K562 (cell line): ENCODE results near the gene ATP10B. TPM values are rescaled to one million over a fixed set of nuclear protein-coding genes. Genes with fewer than 3 reads are reported as not detected.

Experiments
- ATAC-seq: fragments of 200-7000 bp; cut with Tn5 transposase; 3 replicates; pipeline ENCODE4 v1.9.1; 2020; ENCODE audit warnings: moderate library complexity
- BruUV-seq: library from RNA; stranded (reverse); fragments of 400-500 nt; replicated peaks from 2 replicates; lab custom pipeline; 2021; lab: Mats Ljungman, UMichigan
- CTCF ChIA-PET: fragments of 300-600 bp; formaldehyde crosslinking; extraction: SDS; loops from one replicate; lab custom pipeline; 2021; ENCODE audit warnings: low intra/inter-chr PET ratio; lab: Yijun Ruan, JAX
- POLR2A ChIA-PET: fragments of 300-600, 350-650 bp; sonication (Branson Sonifier 250); formaldehyde crosslinking; extraction: SDS; loops from one replicate; lab custom pipeline; 2021; ENCODE audit warnings: antibody characterized with exemption, inconsistent platforms; lab: Yijun Ruan, JAX
- DNase-seq, 4 experiments: peaks; one replicate each; pipeline versions ENCODE4 v3.0.0 to v3.0.0-alpha.2; 2011 to 2018; ENCODE audit warnings: low spot score in 3 of 4, mixed read lengths in 3 of 4; ENCODE audit errors: extremely low read depth in 1 of 4
- FAIRE-seq: peaks from 2 replicates; lab custom pipeline; 2011; peaks lifted over from hg19 to GRCh38; lab: Jason Lieb, UNC
- H2AFZ ChIP-seq: 2 replicates; pipeline ENCODE4 v1.6.0; 2011; ENCODE audit warnings: low read depth, low read length, control low read depth, inconsistent platforms
- H3K27ac ChIP-seq: fragments of 200-600 bp; 3 replicates; pipeline ENCODE4 v1.8.0; 2011; ENCODE audit warnings: low read depth, mild to moderate bottlenecking, control low read depth, inconsistent platforms, low read length, moderate library complexity, mixed read lengths; ENCODE audit errors: extremely low read depth
- H3K27me3 ChIP-seq, 2 experiments: fragments of 300-600 bp in 1 of 2; 2 replicates in 1 of 2; 3 replicates in 1 of 2; pipeline versions ENCODE4 v1.6.0 to v1.8.0; 2011; ENCODE audit warnings: inconsistent platforms in 2 of 2, low read length in 2 of 2, mild to moderate bottlenecking in 1 of 2, mixed read lengths in 1 of 2, moderate library complexity in 1 of 2; ENCODE audit not compliant: control insufficient read depth in 2 of 2, insufficient read depth in 2 of 2
- H3K36me3 ChIP-seq: fragments of 300-600 bp; 3 replicates; pipeline ENCODE4 v1.8.0; 2011; ENCODE audit warnings: mild to moderate bottlenecking, low read length, inconsistent platforms; ENCODE audit not compliant: control insufficient read depth, insufficient read depth
- H3K4me1 ChIP-seq, 2 experiments: fragments of 200-600 bp in 1 of 2; replicated peaks in 1 of 2; 2 replicates in 1 of 2; 3 replicates in 1 of 2; pipeline versions ENCODE4 v1.5.1 to v1.8.0; 2011; ENCODE audit warnings: inconsistent platforms in 2 of 2, low read length in 2 of 2, mild to moderate bottlenecking in 1 of 2, mixed read lengths in 1 of 2, moderate library complexity in 1 of 2; ENCODE audit not compliant: control insufficient read depth in 2 of 2, insufficient read depth in 2 of 2
- H3K4me2 ChIP-seq: 2 replicates; pipeline ENCODE4 v1.6.1; 2011; ENCODE audit warnings: low read length, control low read depth, inconsistent platforms, mixed read lengths; ENCODE audit not compliant: insufficient read depth
- H3K4me3 ChIP-seq: fragments of 200-600 bp; sonication (generic), shearing (Covaris generic); 2 replicates; pipeline ENCODE4 v1.5.1; 2016; ENCODE audit warnings: control low read depth, inconsistent platforms
- H3K79me2 ChIP-seq: fragments of 200-600 bp; 3 replicates; pipeline ENCODE4 v1.8.0; 2011; ENCODE audit warnings: low read length, inconsistent platforms; ENCODE audit not compliant: control insufficient read depth, insufficient read depth
- H3K9ac ChIP-seq, 2 experiments: 2 replicates each; pipeline versions ENCODE4 v1.6.0 to v1.6.1; 2011; ENCODE audit warnings: low read depth in 2 of 2, low read length in 2 of 2, control low read depth in 1 of 2, inconsistent platforms in 1 of 2, mild to moderate bottlenecking in 1 of 2, mixed read lengths in 1 of 2; ENCODE audit not compliant: insufficient read depth in 1 of 2
- H3K9me1 ChIP-seq: one replicate; pipeline ENCODE4 v1.6.0; 2011; ENCODE audit warnings: inconsistent platforms, mild to moderate bottlenecking, low read length, moderate library complexity; ENCODE audit not compliant: control insufficient read depth, insufficient read depth
- H3K9me3 ChIP-seq: replicated peaks from 2 replicates; pipeline ENCODE4 v1.5.1; 2011; ENCODE audit warnings: low read depth, low read length, inconsistent platforms; ENCODE audit not compliant: control insufficient read depth, insufficient read depth
- H4K20me1 ChIP-seq: replicated peaks from 2 replicates; pipeline ENCODE4 v1.6.1; 2011; ENCODE audit warnings: low read length, inconsistent platforms, mixed read lengths; ENCODE audit not compliant: control insufficient read depth, insufficient read depth
- CSDE1 ChIP-seq, 2 experiments: fragments of 450-650 bp; IDR thresholded peaks; 2 replicates each; pipeline ENCODE4 v1.6.1; 2016; ENCODE audit warnings: mild to moderate bottlenecking in 1 of 2
- GTF2E2 ChIP-seq: fragments of 200-800 bp; sonication (Bioruptor generic); IDR thresholded peaks from 2 replicates; pipeline ENCODE4 v1.6.1; 2016; ENCODE audit warnings: missing genetic modification characterization, missing compliant biosample characterization
- LCOR ChIP-seq: sonication (generic); formaldehyde crosslinking; IDR thresholded peaks from 2 replicates; pipeline ENCODE4 v1.8.0; 2022; ENCODE audit warnings: mild to moderate bottlenecking, missing genetic modification reagents
- NR3C1 ChIP-seq: sonication (generic); formaldehyde crosslinking; IDR thresholded peaks from 2 replicates; pipeline ENCODE4 v1.8.1; 2022; ENCODE audit warnings: missing genetic modification reagents
- PHF8 ChIP-seq: fragments of 200-600 bp; sonication (generic); IDR thresholded peaks from 2 replicates; pipeline ENCODE4 v1.6.1; 2012; ENCODE audit warnings: mixed run types, mild to moderate bottlenecking, inconsistent platforms, low read length, moderate library complexity, borderline replicate concordance
- SIN3A ChIP-seq, 2 experiments: fragments of 150-350 bp in 1 of 2; IDR thresholded peaks; 2 replicates each; pipeline ENCODE4 v1.6.1; 2011 to 2016; ENCODE audit warnings: borderline replicate concordance in 2 of 2, low read depth in 2 of 2, low read length in 2 of 2, mild to moderate bottlenecking in 2 of 2, moderate library complexity in 2 of 2; ENCODE audit not compliant: control insufficient read depth in 1 of 2
- SIRT6 ChIP-seq: IDR thresholded peaks from one replicate; pipeline ENCODE4 v1.6.1; 2012; ENCODE audit warnings: low read depth, mild to moderate bottlenecking, control low read depth, inconsistent platforms, low read length, moderate library complexity
- SNIP1 ChIP-seq: fragments of 450-650 bp; IDR thresholded peaks from 2 replicates; pipeline ENCODE4 v1.7.1; 2017; ENCODE audit warnings: low read depth, mild to moderate bottlenecking
- SP1 ChIP-seq: sonication (generic); formaldehyde crosslinking; IDR thresholded peaks from 2 replicates; pipeline ENCODE4 v1.8.1; 2022; ENCODE audit warnings: mild to moderate bottlenecking, missing genetic modification reagents
- TEAD1 ChIP-seq, 2 experiments: fragments of 450-650 bp in 1 of 2; sonication (generic) in 1 of 2; formaldehyde crosslinking; IDR thresholded peaks; 2 replicates each; pipeline versions ENCODE4 v1.4.0 to v1.8.0; 2020 to 2022; ENCODE audit warnings: mild to moderate bottlenecking in 2 of 2, missing genetic modification reagents in 1 of 2
- ZBTB1 ChIP-seq: sonication (generic); formaldehyde crosslinking; IDR thresholded peaks from 2 replicates; pipeline ENCODE4 v1.8.1; 2023; ENCODE audit warnings: missing genetic modification reagents, low read depth, mild to moderate bottlenecking, borderline replicate concordance
- ZFPM2 ChIP-seq: fragments of 250-450 bp; sonication (Bioruptor Pico); IDR thresholded peaks from 2 replicates; pipeline ENCODE4 v1.5.1; 2022; ENCODE audit warnings: mild to moderate bottlenecking
- WGBS: fragments of 100-300 bp; shearing (Covaris generic); methylation state at CpG from one replicate; pipeline ENCODE4 v1.1.6; 2016; ENCODE audit warnings: low coverage, mixed read lengths; ENCODE audit not compliant: insufficient coverage; ENCODE audit errors: missing lambda C conversion rate; 5-methylcytosine and 5-hydroxymethylcytosine counted together
- in situ Hi-C: fragments of 300-500 bp; cut with MboI; formaldehyde crosslinking; loops from 4 replicates; pipeline ENCODE4 v1.15.0; 2018; ENCODE audit warnings: inconsistent platforms, mixed read lengths
- intact Hi-C: fragments of 100-400 bp; cut with micrococcal nuclease; formaldehyde crosslinking; loops from 2 replicates; pipeline ENCODE4 v1.14.2; 2022
- polyA plus RNA-seq, 8 experiments: library from polyadenylated mRNA; depleted of rRNA in 4 of 8; stranded (reverse) in 5 of 8; unstranded in 3 of 8; fragments of >200 nt; fragmentation: Nextera tagmentation in 2 of 8; fragmentation: Illumina TruSeq in 1 of 8; extraction: Ambion mirVana in 2 of 8; extraction: Trizol in 1 of 8; gene quantifications; 2 replicates each; pipeline versions ENCODE4 v1.2.1 to v1.2.3, GENCODE V29; 2011 to 2014; ENCODE audit warnings: inconsistent platforms in 1 of 8, missing spikeins in 1 of 8
- total RNA-seq, 7 experiments: library from RNA; depleted of rRNA in 6 of 7; stranded (reverse); fragments of >200 nt in 6 of 7; fragmentation: Illumina TruSeq in 2 of 7; extraction: Trizol in 2 of 7; gene quantifications; 2 replicates each; pipeline versions ENCODE4 v1.2.1 to v1.2.3, GENCODE V29; 2011 to 2021; ENCODE audit warnings: low replicate concordance in 1 of 7
- TF ChIP-seq, protein P1 (sequence below), 2 experiments: fragments of 450-650 bp in 1 of 2; IDR thresholded peaks; 2 replicates each; pipeline ENCODE4 v1.6.1; 2011 to 2017; ENCODE audit warnings: low read depth in 2 of 2, antibody characterized with exemption in 1 of 2, borderline replicate concordance in 1 of 2, low read length in 1 of 2, mild to moderate bottlenecking in 1 of 2, mixed read lengths in 1 of 2; ENCODE audit not compliant: control insufficient read depth in 1 of 2
- TF ChIP-seq, protein P2 (sequence below): fragments of 250-450 bp; sonication (Bioruptor Pico); IDR thresholded peaks from 2 replicates; pipeline ENCODE4 v1.5.0; 2022; ENCODE audit warnings: mild to moderate bottlenecking
- TF ChIP-seq, protein P3 (sequence below): fragments of 250-450 bp; sonication (Bioruptor Pico); IDR thresholded peaks from 2 replicates; pipeline ENCODE4 v1.8.0; 2021; ENCODE audit warnings: mild to moderate bottlenecking, moderate library complexity
- TF ChIP-seq, protein P4 (sequence below): sonication (generic); formaldehyde crosslinking; IDR thresholded peaks from 2 replicates; pipeline ENCODE4 v1.9.0; 2022; ENCODE audit warnings: mild to moderate bottlenecking, missing genetic modification reagents

Gene ATP10B
- total and polyA plus RNA-seq, 9 of the 15 experiments (the other 6 are each of a cell fraction or from before 2014, with no cell fraction given): 0.04 TPM; not detected in 8

DNA sequence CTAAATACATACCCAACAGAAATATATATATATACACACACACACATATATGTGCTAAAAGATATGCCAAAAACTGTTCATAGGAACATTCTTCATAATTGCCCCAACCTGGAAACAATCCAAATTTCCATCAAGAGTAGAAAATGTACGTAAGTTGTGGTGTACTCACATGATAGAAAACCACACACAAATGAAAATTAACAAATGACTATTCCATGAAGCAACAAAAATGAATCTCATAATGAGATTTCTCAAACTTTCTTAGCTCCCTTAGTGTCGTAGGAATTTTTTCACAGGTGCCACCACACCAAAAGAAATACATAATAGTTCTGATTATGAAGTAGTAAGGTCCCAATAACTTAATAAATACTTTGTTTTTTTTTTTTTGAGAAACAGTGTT is 7.8 kb downstream of the ATP10B start:
- Histone ChIP-seq H3K27ac (no peak overlapping the region), H3K9me1 (no peaks in the 10 kb centered on the region), H4K20me1 (no peaks in the 10 kb centered on the region), H3K9me3 (no peaks in the 10 kb centered on the region), H3K4me1 (no peaks in the 10 kb centered on the region), H3K4me2 (no peak overlapping the region), H3K9ac (no peak overlapping the region), H3K79me2 (no peaks in the 10 kb centered on the region), H2AFZ (no peak overlapping the region), H3K36me3 (no peaks in the 10 kb centered on the region), H3K27me3 (no peaks in the 10 kb centered on the region), H3K4me3 (no peak overlapping the region)
- TF ChIP-seq, protein P1, sequence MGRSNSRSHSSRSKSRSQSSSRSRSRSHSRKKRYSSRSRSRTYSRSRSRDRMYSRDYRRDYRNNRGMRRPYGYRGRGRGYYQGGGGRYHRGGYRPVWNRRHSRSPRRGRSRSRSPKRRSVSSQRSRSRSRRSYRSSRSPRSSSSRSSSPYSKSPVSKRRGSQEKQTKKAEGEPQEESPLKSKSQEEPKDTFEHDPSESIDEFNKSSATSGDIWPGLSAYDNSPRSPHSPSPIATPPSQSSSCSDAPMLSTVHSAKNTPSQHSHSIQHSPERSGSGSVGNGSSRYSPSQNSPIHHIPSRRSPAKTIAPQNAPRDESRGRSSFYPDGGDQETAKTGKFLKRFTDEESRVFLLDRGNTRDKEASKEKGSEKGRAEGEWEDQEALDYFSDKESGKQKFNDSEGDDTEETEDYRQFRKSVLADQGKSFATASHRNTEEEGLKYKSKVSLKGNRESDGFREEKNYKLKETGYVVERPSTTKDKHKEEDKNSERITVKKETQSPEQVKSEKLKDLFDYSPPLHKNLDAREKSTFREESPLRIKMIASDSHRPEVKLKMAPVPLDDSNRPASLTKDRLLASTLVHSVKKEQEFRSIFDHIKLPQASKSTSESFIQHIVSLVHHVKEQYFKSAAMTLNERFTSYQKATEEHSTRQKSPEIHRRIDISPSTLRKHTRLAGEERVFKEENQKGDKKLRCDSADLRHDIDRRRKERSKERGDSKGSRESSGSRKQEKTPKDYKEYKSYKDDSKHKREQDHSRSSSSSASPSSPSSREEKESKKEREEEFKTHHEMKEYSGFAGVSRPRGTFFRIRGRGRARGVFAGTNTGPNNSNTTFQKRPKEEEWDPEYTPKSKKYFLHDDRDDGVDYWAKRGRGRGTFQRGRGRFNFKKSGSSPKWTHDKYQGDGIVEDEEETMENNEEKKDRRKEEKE (IDR thresholded peaks at IDR 0.05; ENCODE audit: borderline replicate concordance in 1 of 2, control insufficient read depth in 1 of 2, low read depth in 2 of 2, low read length in 1 of 2): no peak
- TF ChIP-seq, protein P2, sequence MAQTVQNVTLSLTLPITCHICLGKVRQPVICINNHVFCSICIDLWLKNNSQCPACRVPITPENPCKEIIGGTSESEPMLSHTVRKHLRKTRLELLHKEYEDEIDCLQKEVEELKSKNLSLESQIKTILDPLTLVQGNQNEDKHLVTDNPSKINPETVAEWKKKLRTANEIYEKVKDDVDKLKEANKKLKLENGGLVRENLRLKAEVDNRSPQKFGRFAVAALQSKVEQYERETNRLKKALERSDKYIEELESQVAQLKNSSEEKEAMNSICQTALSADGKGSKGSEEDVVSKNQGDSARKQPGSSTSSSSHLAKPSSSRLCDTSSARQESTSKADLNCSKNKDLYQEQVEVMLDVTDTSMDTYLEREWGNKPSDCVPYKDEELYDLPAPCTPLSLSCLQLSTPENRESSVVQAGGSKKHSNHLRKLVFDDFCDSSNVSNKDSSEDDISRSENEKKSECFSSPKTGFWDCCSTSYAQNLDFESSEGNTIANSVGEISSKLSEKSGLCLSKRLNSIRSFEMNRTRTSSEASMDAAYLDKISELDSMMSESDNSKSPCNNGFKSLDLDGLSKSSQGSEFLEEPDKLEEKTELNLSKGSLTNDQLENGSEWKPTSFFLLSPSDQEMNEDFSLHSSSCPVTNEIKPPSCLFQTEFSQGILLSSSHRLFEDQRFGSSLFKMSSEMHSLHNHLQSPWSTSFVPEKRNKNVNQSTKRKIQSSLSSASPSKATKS (CRISPR knock-in tag): no peak
- TF ChIP-seq SNIP1 (no peak), SP1 (CRISPR knock-in tag) (no peak), CSDE1 (IDR thresholded peaks at IDR 0.05) (no peak), NR3C1 (no peak), LCOR (no peak), ZFPM2 (CRISPR knock-in tag) (no peak), ZBTB1 (CRISPR knock-in tag) (no peak), SIN3A (IDR thresholded peaks at IDR 0.05; ENCODE audit: borderline replicate concordance in 2 of 2, control insufficient read depth in 1 of 2, low read depth in 2 of 2, low read length in 2 of 2) (no peak), PHF8 (no peak), SIRT6 (no peak), GTF2E2 (tag) (no peak), TEAD1 (CRISPR knock-in tag; IDR thresholded peaks at IDR 0.05) (no peak)
- TF ChIP-seq, protein P3, sequence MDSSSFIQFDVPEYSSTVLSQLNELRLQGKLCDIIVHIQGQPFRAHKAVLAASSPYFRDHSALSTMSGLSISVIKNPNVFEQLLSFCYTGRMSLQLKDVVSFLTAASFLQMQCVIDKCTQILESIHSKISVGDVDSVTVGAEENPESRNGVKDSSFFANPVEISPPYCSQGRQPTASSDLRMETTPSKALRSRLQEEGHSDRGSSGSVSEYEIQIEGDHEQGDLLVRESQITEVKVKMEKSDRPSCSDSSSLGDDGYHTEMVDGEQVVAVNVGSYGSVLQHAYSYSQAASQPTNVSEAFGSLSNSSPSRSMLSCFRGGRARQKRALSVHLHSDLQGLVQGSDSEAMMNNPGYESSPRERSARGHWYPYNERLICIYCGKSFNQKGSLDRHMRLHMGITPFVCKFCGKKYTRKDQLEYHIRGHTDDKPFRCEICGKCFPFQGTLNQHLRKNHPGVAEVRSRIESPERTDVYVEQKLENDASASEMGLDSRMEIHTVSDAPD: no peak
- TF ChIP-seq, protein P4, sequence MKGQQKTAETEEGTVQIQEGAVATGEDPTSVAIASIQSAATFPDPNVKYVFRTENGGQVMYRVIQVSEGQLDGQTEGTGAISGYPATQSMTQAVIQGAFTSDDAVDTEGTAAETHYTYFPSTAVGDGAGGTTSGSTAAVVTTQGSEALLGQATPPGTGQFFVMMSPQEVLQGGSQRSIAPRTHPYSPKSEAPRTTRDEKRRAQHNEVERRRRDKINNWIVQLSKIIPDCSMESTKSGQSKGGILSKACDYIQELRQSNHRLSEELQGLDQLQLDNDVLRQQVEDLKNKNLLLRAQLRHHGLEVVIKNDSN (CRISPR knock-in tag): no peak
- DNase-seq (no peak), FAIRE-seq (no peak), ATAC-seq (no peak)
- in situ Hi-C loops (no loop called here), intact Hi-C loops (no loop called here)
- CTCF ChIA-PET: no interaction called here
- no TSS peak for BruUV-seq
- 5% methylated on average over 2 of the region's 2 CpGs for WGBS
- POLR2A ChIA-PET: no interaction called here
